CD4-positive, alpha-beta T cell treated with Interleukin-10 for 1 hour (primary cell): ENCODE results near the gene SERPINB1.
A peak's percentile ranks its signal among the peaks of the same experiment; 100 is the strongest.

Source experiments
- DNase-seq: peaks from one replicate; pipeline ENCODE4 v3.0.0-alpha.2; 2020

The SERPINB1 gene

DNA sequence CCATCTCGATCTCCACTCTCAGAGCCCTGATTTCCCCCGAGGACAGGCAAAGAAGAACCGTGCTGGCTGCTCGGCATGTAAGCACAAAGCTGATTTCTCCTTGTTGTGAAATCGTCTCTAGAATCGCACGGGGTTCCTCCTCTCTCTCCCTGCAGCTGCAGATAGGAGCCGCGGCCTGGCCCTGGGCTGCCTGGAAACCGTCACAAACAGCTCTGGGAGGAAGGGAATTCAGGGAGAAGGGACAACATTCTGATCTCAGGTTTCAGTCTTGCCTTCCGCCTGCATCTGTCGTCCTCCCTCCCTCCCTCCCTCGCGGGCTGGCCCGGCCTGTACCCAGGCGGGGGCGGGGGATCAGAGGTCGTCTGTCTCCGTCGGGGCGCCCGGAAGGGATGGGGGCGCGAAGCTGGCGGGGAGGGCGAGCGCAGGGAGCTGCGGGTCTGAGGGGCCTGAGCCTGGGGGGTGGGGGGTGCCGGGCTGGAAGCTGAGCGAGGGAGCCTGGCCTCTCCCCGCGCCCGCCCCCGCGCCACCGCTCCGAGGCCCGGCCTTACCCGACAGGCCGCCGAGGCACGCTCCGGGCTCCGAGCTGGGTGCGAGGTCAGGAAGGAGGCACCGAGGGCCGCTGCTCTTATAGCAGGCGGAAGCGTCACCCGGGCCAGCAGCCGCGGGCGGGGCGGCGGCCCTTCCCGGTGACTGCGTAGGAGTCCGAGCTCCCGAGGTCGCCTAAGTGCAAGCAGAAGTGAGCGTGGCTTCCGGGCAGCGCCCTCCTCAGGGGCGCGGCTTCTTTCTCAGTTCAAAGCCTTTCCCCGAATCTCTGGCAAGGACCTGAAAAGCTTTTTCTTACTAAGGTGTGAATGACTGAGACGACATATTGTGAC, at the start of gene SERPINB1:
Gene SERPINB1 (minus strand): TSS at position 600 of the 875 bp plus-strand sequence. CDS start 1,277 bp downstream, outside the sequence.
- peak; percentile 91 for DNase-seq

GRCh38 chr6:2890976-2891767, 49.5 kb upstream of the SERPINB1 start:
- DNase-seq, result no peak

DNA sequence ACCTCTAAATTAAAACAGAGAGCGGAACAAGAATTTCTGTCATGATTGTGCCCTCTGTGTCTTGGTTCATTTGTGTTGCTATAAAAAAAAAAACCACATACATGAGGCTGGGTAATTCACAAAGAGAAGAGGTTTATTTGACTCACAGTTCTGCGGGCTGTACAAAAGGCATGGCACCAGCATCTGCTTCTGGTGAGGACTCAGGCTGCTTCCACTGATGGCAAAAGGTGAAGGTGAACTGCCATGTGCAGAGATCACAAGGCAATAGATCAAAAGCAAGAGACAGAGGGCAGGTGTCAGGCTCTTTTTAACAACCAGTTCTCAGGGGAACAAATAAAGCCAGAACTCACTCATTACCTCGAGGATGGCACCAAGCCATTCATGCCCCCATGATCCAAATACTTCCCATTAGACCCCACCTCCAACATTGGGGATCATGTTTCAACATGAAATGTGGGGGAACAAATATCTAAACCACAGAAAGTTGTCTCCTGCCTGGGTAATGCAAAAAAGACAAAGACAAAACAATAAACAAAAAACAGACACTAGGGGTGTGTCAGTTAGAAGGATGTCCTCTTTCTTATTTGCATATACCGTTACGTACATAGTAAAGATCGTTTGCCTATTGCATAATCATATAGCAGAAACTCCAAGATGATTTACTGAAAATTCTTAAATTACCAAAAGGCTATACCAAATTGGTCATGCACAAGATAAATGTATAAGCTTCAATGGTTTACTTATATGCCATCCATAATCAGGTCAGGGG, 44.5 kb upstream of the SERPINB1 start:
- no peak for DNase-seq

- DNase-seq, result no peak
Observed at GRCh38 chr6:2884804-2885203, 43.1 kb upstream of the SERPINB1 start.

DNA sequence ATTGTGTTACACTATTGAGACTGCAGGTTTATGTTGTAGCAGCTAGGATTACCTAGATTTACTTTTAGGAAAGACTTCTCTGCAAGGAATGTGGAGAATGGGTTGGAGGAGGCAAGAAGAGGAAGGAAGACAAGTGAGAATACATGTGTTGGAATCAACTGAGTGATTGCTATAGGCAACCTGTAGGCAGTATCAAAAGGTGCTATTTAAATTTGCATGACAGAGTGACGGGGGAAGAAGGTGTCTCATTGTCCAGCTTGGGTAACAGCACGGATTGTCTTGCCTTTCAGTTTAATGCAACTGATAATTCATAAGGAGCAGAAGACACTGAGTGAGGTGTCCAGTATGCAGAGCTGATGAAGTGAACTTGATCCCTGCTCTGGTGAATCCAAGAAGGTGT, 42.0 kb upstream of the SERPINB1 start:
- no peak for DNase-seq

- DNase-seq, result no peak
Observed at GRCh38 chr6:2881423-2881822, 39.8 kb upstream of the SERPINB1 start.

GRCh38 chr6:2880156-2880555, 38.5 kb upstream of the SERPINB1 start:
- DNase-seq, result peak; percentile 70

GRCh38 chr6:2877960-2878359, 36.3 kb upstream of the SERPINB1 start:
- DNase-seq, result peak; percentile 51

DNA sequence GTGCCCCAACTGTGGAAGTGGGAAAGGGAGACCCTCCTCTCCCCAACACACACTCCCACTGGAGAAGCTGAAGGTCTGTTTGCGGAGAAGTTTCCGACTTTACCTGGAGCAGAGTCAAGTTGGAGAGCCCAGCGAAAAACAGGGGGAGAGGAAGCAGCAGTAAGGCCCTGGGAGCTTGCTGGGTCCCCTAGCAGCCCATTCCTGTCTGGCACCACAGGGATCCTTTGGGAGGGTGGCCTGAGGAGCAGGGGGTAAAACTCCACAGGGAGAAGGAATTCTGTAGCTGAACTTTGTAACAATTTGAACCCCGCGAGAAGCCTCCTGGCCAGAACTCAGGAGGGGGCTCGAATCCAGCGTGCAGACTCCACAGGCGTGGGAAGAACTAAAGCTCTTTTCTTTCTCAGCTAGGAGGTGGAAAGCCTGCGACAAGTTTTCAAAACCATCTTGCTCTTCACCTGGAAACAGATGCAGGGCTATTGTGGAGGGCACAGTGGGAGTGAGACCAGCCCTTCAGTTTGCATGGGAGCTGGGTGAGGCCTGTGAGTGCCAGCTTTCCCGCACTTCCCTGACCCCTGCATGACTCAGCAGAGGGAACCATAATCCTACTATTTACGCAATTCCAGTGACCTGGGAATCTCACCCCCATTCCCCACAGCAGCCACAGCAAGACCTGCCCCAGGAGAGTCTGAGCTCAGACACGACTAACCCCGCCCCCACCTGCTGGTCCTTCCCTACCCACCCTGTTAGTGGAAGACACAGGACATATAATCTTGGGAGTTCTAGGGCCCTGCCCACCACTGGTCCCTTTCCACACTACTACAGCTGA, 35.6 kb upstream of the SERPINB1 start:
- DNase-seq, result no peak

- no peak for DNase-seq
Observed at GRCh38 chr6:2876210-2877056, 34.8 kb upstream of the SERPINB1 start.

DNA sequence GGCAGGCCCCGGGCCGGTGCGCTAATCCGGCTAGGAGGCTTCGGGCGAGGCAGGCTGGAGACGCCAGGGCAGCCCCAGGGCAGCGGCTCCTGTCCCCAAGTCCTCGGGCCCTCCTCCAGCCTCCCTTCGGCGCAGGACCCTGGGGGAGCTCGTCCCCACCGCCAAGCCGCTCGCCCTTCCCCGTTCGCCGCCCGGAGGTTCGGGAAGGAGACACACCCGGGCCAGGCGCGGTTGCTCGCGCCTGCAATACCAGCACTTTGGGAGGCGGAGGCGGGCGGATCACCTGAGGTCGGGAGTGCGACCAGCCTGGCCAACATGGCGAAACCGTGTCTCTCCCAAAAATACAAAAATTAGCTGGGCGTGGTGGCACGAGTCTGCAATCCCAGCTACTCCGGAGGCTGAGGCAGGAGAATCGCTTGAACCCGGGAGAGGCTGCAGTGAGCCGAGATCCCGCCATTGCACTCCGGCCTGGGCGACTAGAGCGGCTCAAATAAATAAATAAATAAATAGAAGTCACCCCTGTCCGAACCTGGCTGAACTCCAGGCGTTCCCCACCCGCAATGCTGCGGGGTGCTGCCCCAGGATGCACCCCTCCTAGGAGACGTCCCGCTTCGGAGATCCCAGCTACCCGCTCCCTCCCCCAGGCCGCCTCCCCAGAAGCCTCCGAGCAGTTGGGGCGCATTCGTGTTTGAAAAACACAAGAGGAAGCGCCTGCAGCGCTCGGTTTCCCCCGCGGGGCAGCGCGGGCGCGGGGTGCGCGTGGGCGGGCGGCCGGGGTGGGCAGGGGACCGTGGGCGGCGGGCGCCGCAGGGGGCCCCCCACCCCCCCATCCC, 33.9 kb upstream of the SERPINB1 start:
- DNase-seq, result peak; percentile 60

- DNase-seq, result no peak
Observed at GRCh38 chr6:2873643-2874042, 32.0 kb upstream of the SERPINB1 start.

DNA sequence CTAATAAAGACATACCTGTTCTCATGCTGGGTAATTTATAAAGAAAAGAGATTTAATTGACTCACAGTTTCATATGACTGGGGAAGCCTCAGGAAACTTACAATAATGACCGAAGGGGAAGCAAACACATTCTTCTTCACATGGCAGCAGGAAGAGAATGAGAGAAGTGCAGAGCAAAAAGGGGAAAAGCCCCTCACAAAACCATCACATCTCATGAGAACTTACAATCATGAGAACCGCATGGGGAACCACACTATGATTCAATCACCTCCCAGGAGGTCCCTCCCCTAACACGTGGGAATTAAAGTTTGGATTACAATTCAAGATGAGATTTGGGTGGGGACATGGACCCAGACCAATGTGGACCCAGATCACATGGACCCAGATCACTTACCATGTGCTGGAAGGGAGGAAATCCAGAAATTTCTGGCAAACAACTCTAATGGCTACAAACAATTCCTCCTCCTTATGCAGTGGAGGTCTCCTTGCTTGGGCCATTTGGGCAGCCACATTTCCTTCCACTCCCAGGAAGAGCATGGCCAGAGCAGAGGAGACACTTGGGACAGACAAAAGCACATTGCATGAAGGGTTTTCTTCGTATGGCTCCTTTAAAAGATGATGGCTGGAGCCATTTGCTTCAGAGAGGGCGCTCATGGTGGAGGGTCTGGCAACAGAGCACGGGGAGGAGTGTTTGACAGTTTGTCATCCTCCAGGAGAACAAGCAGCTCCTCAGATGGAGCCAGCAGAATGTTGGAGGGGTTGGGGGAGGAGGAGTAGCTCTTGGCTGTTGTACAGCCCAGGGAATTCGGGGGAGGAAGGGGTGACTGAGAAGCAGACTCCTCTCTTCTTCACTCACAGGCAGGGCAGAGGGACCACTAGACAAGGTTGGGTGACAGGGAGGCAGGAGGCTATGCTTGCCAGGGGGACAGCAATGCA, 31.0 kb upstream of the SERPINB1 start:
- no peak for DNase-seq

GRCh38 chr6:2871953-2872352, 30.3 kb upstream of the SERPINB1 start:
- DNase-seq, result no peak

- DNase-seq, result no peak
Observed at GRCh38 chr6:2871102-2871501, 29.4 kb upstream of the SERPINB1 start.

- DNase-seq, result no peak
Observed at GRCh38 chr6:2870046-2870636, 28.5 kb upstream of the SERPINB1 start.

DNA sequence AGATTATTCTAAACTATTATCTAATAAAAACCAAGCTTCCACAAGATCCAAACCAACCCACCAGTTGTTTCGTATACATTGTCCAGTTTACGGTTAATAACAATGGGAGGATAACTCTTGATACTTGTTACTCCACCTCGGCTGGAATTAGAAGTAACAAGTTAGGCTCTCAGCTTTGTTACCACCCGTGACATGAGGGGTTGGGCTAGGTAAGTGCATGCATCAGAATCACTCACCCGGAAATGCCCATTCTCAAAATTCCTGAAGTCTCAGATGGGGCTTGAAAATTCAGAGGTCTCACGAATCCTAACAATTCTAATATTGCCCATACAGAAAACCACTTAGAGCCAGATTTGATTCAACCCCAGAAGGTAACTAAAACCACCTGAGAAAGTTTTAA, 27.0 kb upstream of the SERPINB1 start:
- no peak for DNase-seq

DNA sequence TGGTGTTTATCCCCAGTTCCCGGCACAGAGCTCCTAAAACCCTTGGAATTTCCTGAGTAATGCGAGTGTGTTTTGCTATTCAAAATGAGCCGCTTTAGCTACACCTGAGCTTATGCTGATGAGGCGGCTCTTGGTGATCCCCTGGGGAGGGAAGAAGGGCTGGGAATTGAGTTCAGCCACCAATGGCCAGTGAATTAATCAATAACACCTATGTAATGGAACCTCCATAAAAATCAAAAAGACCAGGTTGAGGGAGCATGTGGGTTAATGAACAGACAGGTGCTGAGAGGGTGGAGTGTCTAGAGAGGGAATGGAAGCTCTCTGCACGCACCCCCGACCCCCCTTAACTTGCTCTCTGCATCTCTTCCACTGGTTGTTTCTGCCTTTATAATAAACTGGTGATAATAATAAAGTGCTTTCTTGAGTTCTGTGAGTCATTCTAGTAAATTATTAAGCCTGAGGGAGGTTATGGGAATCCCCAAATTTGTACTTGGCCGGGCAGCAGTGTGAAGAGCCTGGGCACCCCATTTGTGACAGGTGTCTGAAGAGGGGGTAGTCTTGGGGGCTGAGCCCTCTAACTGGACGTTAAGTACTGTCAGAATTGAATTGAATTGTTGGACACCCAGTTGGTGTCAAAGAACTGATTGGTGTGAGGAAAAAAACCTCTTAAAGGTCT, 24.6 kb upstream of the SERPINB1 start:
- no peak for DNase-seq
